Sigmoid colon (tissue), 7 donors: ENCODE measurements around the gene PRKCA. TPM values are rescaled to one million over a fixed set of nuclear protein-coding genes. Genes with fewer than 3 reads are reported as not detected.

Experiments
- DNase-seq: peaks from one replicate; pipeline ENCODE4 v3.0.0-alpha.2; 2019
- H3K27ac ChIP-seq, 4 donors: fragments of 200-600 bp; sonication (generic); one replicate each; pipeline ENCODE4 v1.5.1; 2016 to 2019; ENCODE audit warnings: mild to moderate bottlenecking in 1 of 4
- H3K27me3 ChIP-seq, 3 donors: fragments of 200-600 bp; sonication (generic); one replicate each; pipeline ENCODE4 v1.5.1; 2019; ENCODE audit warnings: mild to moderate bottlenecking in 1 of 3
- H3K36me3 ChIP-seq, 4 donors: fragments of 200-600 bp; sonication (generic); one replicate each; pipeline ENCODE4 v1.5.1; 2016 to 2019
- H3K4me1 ChIP-seq, 4 donors: fragments of 200-600 bp; sonication (generic); one replicate each; pipeline ENCODE4 v1.5.1; 2017 to 2019
- H3K4me3 ChIP-seq, 4 donors: fragments of 200-600 bp; sonication (generic); one replicate each; pipeline ENCODE4 v1.5.1; 2017 to 2019; ENCODE audit warnings: mild to moderate bottlenecking in 2 of 4, moderate library complexity in 1 of 4
- H3K9me3 ChIP-seq, 4 donors: fragments of 200-600 bp in 3 of 4; sonication (generic) in 3 of 4; one replicate each; pipeline versions ENCODE4 v1.5.1 to v1.6.1; 2013 to 2019
- EP300 ChIP-seq, 4 donors: sonication (generic); formaldehyde crosslinking; IDR thresholded peaks; one replicate each; pipeline ENCODE4 v1.6.1; 2017; ENCODE audit warnings: antibody characterized with exemption in 4 of 4
- POLR2A ChIP-seq, 2 donors: fragments of 450-650 bp; IDR thresholded peaks; one replicate each; pipeline ENCODE4 v1.6.1; 2016; ENCODE audit warnings: antibody characterized with exemption in 2 of 2, mild to moderate bottlenecking in 2 of 2, moderate library complexity in 2 of 2
- POLR2AphosphoS5 ChIP-seq, 4 donors: sonication (generic); formaldehyde crosslinking; IDR thresholded peaks; one replicate each; pipeline ENCODE4 v1.6.1; 2017; ENCODE audit warnings: antibody characterized with exemption in 4 of 4
- WGBS, 2 donors: extraction: QIAGEN DNeasy Blood & Tissue Kit; methylation state at CpG; one replicate each; pipeline ENCODE4 v1.1.7; 2013; 5-methylcytosine and 5-hydroxymethylcytosine counted together
- intact Hi-C: fragments of 100-400 bp; cut with DNase I; formaldehyde crosslinking; loops from one replicate; pipeline ENCODE4 v1.15.1; 2023
- polyA plus RNA-seq, 3 donors: library from polyadenylated mRNA; stranded (reverse); fragments of 200-250 nt; gene quantifications; one replicate each; pipeline ENCODE4 v1.2.3, GENCODE V29; 2013
- total RNA-seq, 4 donors: library from RNA; depleted of rRNA; stranded (reverse); fragments of >200 nt; gene quantifications; one replicate each; pipeline ENCODE4 v1.1.0, GENCODE V29; 2016
- TF ChIP-seq, protein P1 (sequence below), 4 experiments: fragments of 450-650 bp in 3 of 4; fragments of 200-600 bp in 1 of 4; IDR thresholded peaks; one replicate each; pipeline ENCODE4 v1.5.1; 2016 to 2019; ENCODE audit warnings: antibody characterized with exemption in 4 of 4, mild to moderate bottlenecking in 3 of 4, moderate library complexity in 2 of 4
- donor health status: healthy with polysubstance abuse.
- donor health status: Bipolar disorder and iron deficiency.
- donor health status: healthy.

PRKCA gene
- total and polyA plus RNA-seq, 7 donors: 6.6 to 58.4 (median 42.6) TPM

DNA sequence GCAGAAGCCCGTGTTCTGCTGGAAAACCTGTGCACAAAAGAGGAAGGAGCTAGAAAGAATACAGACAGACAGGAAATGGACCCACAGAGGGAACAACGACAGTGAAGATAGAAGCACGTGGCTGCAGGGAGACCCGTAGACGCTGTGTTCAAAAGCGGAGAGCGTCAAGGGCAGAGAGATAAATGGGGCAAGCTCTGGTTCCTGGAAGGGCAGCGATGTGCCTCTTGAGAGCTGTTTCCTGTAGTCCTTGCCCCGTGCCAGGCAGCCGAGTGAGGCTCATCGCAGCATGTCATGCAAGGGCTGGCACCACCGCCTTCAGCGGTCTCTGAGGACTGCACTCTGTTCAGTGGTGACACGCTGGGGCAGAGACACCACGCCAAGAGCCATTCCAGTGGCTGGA lies 488.9 kb downstream of the PRKCA start:
- DNase-seq: no peak
- peaks cover 5 to 76% (median 20%) of the 10 kb centered on the region in 4 donors for H3K36me3 ChIP-seq
- no peaks in the 10 kb centered on the region for H3K27me3 ChIP-seq

DNA sequence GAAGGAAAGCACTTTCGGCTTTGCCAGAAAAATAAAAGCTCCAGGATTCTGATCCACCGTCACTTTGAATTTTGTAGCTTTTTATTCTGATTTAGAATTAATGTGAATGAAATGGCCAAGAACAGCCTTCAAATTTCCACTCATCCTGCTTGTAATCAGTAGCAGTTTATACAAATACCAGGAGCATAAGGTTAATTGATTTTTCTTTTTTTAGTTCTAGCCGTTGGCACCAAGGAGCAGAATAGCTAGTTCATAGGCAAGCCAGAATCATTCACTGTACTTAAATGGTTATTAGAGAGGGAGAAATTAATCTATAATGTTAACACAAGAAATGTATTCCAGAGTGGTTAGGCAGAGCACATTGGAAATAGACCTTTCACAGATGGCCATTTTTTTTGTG lies 491.4 kb downstream of the PRKCA start:
- intact Hi-C loops: no loop called here
- DNase-seq: no peak
- peaks cover 0 to 10% (median 0%) of the 10 kb centered on the region in 4 donors for H3K4me1 ChIP-seq
- H3K9me3 ChIP-seq: no peaks in the 10 kb centered on the region
- TF ChIP-seq, protein P1, sequence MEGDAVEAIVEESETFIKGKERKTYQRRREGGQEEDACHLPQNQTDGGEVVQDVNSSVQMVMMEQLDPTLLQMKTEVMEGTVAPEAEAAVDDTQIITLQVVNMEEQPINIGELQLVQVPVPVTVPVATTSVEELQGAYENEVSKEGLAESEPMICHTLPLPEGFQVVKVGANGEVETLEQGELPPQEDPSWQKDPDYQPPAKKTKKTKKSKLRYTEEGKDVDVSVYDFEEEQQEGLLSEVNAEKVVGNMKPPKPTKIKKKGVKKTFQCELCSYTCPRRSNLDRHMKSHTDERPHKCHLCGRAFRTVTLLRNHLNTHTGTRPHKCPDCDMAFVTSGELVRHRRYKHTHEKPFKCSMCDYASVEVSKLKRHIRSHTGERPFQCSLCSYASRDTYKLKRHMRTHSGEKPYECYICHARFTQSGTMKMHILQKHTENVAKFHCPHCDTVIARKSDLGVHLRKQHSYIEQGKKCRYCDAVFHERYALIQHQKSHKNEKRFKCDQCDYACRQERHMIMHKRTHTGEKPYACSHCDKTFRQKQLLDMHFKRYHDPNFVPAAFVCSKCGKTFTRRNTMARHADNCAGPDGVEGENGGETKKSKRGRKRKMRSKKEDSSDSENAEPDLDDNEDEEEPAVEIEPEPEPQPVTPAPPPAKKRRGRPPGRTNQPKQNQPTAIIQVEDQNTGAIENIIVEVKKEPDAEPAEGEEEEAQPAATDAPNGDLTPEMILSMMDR (IDR thresholded peaks at IDR 0.05): no peak
- TF ChIP-seq POLR2A (IDR thresholded peaks at IDR 0.05) (no peak), POLR2AphosphoS5 (IDR thresholded peaks at IDR 0.05) (no peak), EP300 (IDR thresholded peaks at IDR 0.05) (no peak)
- no peak overlapping the region for H3K4me3 ChIP-seq
- H3K27me3 ChIP-seq: no peaks in the 10 kb centered on the region
- WGBS, 2 donors: 91 to 96% methylated on average over 3 of the region's 3 CpGs
- no peak overlapping the region for H3K27ac ChIP-seq
- peaks cover 5 to 67% (median 19%) of the 10 kb centered on the region in 4 donors for H3K36me3 ChIP-seq

More for the DNA sequence above, 488.9 kb downstream of the PRKCA start:
- H3K27ac ChIP-seq: no peak overlapping the region
- intact Hi-C loops: no loop called here
- no peak overlapping the region for H3K4me3 ChIP-seq
- H3K4me1 ChIP-seq: peaks cover 0 to 11% (median 0%) of the 10 kb centered on the region in 4 donors
- TF ChIP-seq POLR2A (IDR thresholded peaks at IDR 0.05) (no peak), EP300 (IDR thresholded peaks at IDR 0.05) (no peak), POLR2AphosphoS5 (IDR thresholded peaks at IDR 0.05) (no peak)
- TF ChIP-seq, protein P1 (IDR thresholded peaks at IDR 0.05): no peak
- H3K9me3 ChIP-seq: no peaks in the 10 kb centered on the region
- WGBS, 2 donors: 50 to 82% methylated on average over 15 of the region's 15 CpGs

DNA sequence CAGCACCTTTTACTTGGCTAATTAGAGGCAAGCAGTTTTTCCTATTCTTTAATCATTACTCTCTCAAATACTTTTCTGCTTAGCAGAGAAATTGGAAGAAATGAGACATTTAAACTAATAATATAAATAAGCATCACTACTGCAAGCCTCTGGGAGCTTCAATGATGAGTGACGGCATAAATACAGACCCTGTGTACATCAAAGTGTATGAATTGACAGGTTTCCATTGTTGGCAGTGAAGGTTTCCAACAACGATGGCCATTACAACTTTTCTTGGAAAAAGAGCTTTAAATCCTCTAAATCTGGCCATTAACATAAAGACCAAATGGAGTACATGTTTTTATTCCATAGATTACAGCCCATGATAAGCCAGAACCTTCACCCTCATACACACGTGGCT lies 493.1 kb downstream of the PRKCA start:
- Histone ChIP-seq H3K27me3 (no peaks in the 10 kb centered on the region), H3K4me1 (peaks cover 0 to 5% (median 0%) of the 10 kb centered on the region in 4 donors), H3K4me3 (no peak overlapping the region), H3K36me3 (peaks cover 5 to 55% (median 15%) of the 10 kb centered on the region in 4 donors), H3K27ac (no peak overlapping the region), H3K9me3 (no peaks in the 10 kb centered on the region)
- TF ChIP-seq, protein P1 (IDR thresholded peaks at IDR 0.05): no peak
- TF ChIP-seq POLR2AphosphoS5 (IDR thresholded peaks at IDR 0.05): no peak
- no peak for TF ChIP-seq POLR2A (IDR thresholded peaks at IDR 0.05)
- TF ChIP-seq EP300 (IDR thresholded peaks at IDR 0.05): no peak
- DNase-seq: no peak
- intact Hi-C loops: no loop called here
- WGBS, 2 donors: 92 to 94% methylated on average over 3 of the region's 3 CpGs

DNA sequence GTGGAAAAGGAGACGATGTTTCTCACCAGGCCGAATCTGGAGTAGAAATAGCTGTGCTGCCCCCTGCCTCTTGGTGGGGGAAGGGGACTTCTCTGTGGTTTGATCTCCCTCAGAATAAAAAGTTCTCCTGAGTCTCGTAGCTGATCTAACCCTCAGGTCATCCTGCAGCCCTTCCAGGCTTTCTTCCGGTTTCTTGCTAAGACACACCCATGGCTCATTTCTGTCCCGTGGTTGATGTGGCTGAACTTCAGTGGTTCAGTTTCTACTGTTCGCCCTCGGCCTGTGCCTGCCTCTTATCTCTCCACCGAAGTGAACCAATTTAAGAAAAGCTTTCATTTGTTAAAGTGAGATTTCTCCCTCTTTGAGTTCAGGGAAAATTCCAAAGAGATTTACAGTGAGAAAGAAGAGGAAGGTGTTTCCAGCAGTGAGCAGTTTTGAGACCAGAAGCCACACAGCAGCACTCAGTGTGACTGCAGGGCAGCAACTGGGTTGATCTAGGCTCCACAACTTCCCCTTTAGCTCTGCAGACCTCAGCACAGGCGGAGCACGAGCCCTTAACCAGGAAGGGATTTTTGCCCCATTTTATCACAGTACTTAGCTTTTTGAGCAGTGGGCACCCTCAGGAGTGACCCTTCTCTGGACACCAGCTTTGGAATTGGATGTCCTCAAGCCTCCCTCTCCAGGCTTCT lies 497.6 kb downstream of the PRKCA start:
- 85 to 86% methylated on average over 10 of the region's 10 CpGs for WGBS, 2 donors
- no peak overlapping the region for H3K27ac ChIP-seq
- H3K4me3 ChIP-seq: no peak overlapping the region
- no peaks in the 10 kb centered on the region for H3K27me3 ChIP-seq
- peak; percentile 54 for DNase-seq
- intact Hi-C loops: no loop called here
- peaks cover 0 to 69% (median 21%) of the 10 kb centered on the region in 4 donors for H3K36me3 ChIP-seq
- TF ChIP-seq POLR2AphosphoS5 (IDR thresholded peaks at IDR 0.05) (no peak), EP300 (IDR thresholded peaks at IDR 0.05) (no peak), POLR2A (IDR thresholded peaks at IDR 0.05) (no peak)
- TF ChIP-seq, protein P1 (IDR thresholded peaks at IDR 0.05): no peak
- H3K4me1 ChIP-seq: peaks cover 0 to 5% (median 0%) of the 10 kb centered on the region in 4 donors
- no peaks in the 10 kb centered on the region for H3K9me3 ChIP-seq
